ENCODE data around the gene TLCD3A.
"Not testable (repeated sequence)": the region's sequence is repeated elsewhere in the genome, so short reads cannot be mapped to it uniquely, and the experiment has no call there.

Gene TLCD3A

DNA sequence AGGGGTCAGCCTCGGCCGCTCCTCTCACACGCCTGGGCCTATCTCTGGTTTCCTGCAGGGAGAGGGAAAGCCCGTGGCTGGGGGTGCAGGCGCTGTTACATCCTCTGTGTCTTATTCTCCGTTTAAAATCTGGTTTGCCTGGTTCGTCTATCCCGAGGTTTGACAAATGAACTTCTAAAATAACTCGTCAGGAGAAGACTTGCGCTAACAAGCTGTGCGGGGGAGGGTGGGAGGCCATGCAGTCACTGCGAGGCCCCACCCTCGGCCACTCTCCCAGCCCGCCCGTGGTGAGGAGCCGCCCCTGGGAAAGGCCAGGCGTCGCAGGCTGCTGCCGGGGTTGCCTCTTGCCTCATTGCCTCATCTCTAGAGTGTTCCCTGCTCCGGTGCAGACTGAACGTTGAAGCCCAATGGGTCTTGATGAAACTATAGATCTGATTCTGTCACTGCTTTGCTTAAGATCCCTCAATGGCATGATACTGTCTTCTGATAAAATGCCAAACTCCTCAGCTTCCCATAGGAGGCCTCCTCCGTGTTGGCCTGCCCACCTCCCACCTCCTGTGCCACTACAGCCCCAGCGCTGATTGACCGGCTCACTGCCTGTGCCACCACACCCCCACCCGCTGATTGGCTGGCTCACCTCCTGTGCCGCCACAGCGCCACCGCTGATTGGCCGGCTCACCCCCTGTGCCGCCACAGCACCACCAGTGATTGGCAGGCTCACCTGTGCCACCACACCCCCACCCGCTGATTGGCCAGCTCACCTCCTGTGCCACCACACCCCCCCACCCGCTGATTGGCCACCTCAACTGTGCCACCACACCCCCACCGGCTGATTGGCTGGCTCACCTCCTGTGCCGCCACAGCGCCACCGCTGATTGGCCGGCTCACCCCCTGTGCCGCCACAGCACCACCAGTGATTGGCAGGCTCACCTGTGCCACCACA, 57.8 kb downstream of the TLCD3A start:
- DNase-seq = not testable (repeated sequence)

DNA sequence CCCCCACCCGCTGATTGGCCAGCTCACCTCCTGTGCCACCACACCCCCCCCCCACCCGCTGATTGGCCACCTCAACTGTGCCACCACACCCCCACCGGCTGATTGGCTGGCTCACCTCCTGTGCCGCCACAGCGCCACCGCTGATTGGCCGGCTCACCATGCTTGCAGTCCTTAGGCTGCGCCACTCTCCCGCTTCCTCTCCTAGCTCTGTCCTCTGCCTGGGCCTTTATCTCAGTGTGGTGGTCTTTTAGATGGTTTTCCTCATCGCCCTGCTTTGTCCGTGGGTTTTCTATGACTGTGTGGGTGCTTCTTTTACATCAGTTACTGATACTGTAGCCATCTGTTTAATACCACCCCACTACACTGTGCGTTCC, 58.5 kb downstream of the TLCD3A start:
- DNase-seq = not testable (repeated sequence)

DNA sequence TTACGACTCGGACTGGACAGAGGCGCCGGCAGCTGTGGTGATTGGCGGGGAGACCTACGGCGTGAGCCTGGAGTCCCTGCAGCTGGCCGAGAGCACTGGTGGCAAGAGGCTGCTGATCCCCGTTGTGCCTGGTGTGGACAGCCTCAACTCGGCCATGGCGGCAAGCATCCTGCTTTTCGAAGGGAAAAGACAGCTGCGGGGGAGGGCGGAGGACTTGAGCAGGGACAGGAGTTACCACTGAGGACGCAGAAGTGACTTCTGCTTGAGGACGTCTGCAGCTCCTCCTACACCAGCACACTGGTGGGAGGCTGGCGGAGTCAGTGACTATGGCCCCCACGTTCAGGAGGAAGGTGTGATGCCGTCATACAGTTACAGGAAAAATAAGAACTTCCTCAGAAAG, 59.4 kb downstream of the TLCD3A start:
- no peak for DNase-seq

DNA sequence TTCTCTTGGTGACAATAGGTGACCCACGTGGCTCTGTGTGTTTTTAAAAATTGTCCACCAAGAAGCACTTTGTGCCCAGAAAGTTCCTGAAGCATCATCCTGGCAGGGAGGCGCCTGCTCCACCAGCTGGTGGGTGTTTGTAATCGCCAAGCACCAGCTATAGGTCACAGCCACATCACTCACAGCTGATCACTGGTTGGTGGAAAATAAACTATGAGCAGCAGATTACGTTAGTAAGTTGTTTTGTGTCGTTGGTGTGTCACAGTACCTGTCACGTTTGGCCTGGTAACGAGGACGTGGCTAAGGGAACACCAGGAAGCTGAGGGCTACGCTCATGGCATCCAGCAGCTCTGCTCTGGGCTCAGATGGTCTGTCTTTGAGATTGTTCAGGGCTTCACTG, 59.9 kb downstream of the TLCD3A start:
- no peak for DNase-seq

Measured in inflammatory macrophage treated with lipopolysaccharide for 1 hour (primary cell).